Measurements from ENCODE around the gene MGAT5.

MGAT5 gene

GRCh38 chr2:134431838-134432434 lies 178.1 kb downstream of the MGAT5 start:
- no peak for DNase-seq

- no peak for DNase-seq
Observed at GRCh38 chr2:134432435-134432883, 178.6 kb downstream of the MGAT5 start.

- no peak for DNase-seq
Observed at GRCh38 chr2:134433469-134433868, 179.6 kb downstream of the MGAT5 start.

- DNase-seq: no peak
Observed at GRCh38 chr2:134433979-134434378, 180.1 kb downstream of the MGAT5 start.

GRCh38 chr2:134435505-134435904 lies 181.6 kb downstream of the MGAT5 start:
- DNase-seq: no peak

- no peak for DNase-seq
Observed at GRCh38 chr2:134435936-134436335, 182.1 kb downstream of the MGAT5 start.

- no peak for DNase-seq
Observed at GRCh38 chr2:134436706-134437105, 182.8 kb downstream of the MGAT5 start.

GRCh38 chr2:134438371-134438770 lies 184.5 kb downstream of the MGAT5 start:
- no peak for DNase-seq

GRCh38 chr2:134440336-134440909 lies 186.6 kb downstream of the MGAT5 start:
- DNase-seq: no peak

- no peak for DNase-seq
Observed at GRCh38 chr2:134441153-134441863, 187.4 kb downstream of the MGAT5 start.

GRCh38 chr2:134443814-134444480 lies 190.1 kb downstream of the MGAT5 start:
- DNase-seq: no peak

- no peak for DNase-seq
Observed at GRCh38 chr2:134445116-134445515, 191.2 kb downstream of the MGAT5 start.

- no peak for DNase-seq
Observed at GRCh38 chr2:134445985-134446382, 192.1 kb downstream of the MGAT5 start.

- peak in 1 of 2 donors; percentile 11 for DNase-seq
Observed at GRCh38 chr2:134446383-134447017, 192.6 kb downstream of the MGAT5 start.

- DNase-seq: no peak
Observed at GRCh38 chr2:134447669-134448068, 193.8 kb downstream of the MGAT5 start.

GRCh38 chr2:134448650-134449049 lies 194.8 kb downstream of the MGAT5 start:
- DNase-seq: no peak

- DNase-seq: no peak
Observed at GRCh38 chr2:134449157-134449556, 195.3 kb downstream of the MGAT5 start.

- DNase-seq: no peak
Observed at GRCh38 chr2:134449751-134450513, 196.1 kb downstream of the MGAT5 start.

GRCh38 chr2:134451347-134451630 lies 197.4 kb downstream of the MGAT5 start:
- DNase-seq: no peak

- no peak for DNase-seq
Observed at GRCh38 chr2:134452042-134452733, 198.3 kb downstream of the MGAT5 start.

GRCh38 chr2:134453476-134453875 lies 199.6 kb downstream of the MGAT5 start:
- DNase-seq: no peak

GRCh38 chr2:134453973-134454372 lies 200.1 kb downstream of the MGAT5 start:
- no peak for DNase-seq

Measured in hippocampal formation (tissue), 2 donors.